Small intestine (tissue), 7 donors: ENCODE data around the gene DMC1. TPM values are rescaled to one million over a fixed set of nuclear protein-coding genes. Genes with fewer than 3 reads are reported as not detected.

Source experiments
- DNase-seq, 2 donors: peaks; one replicate each; pipeline versions ENCODE4 v3.0.0 to v3.0.0-alpha.2; 2013
- FAIRE-seq: peaks from 2 replicates; lab custom pipeline; 2012; peaks lifted over from hg19 to GRCh38; lab: Jason Lieb, UNC
- H3K27ac ChIP-seq, 3 donors: one replicate each; pipeline ENCODE4 v1.5.1; 2013; ENCODE audit warnings: low read length in 2 of 3, mild to moderate bottlenecking in 2 of 3, control low read depth in 1 of 3, inconsistent platforms in 1 of 3, low read depth in 1 of 3, moderate library complexity in 1 of 3
- H3K27me3 ChIP-seq, 3 donors: one replicate each; pipeline ENCODE4 v1.6.1; 2013; ENCODE audit warnings: low read length in 3 of 3, inconsistent platforms in 1 of 3; ENCODE audit not compliant: control insufficient read depth in 3 of 3, insufficient read depth in 3 of 3
- H3K36me3 ChIP-seq, 3 donors: one replicate each; pipeline ENCODE4 v1.6.1; 2013; ENCODE audit warnings: low read length in 3 of 3, inconsistent platforms in 1 of 3, low read depth in 1 of 3, mild to moderate bottlenecking in 1 of 3, moderate library complexity in 1 of 3; ENCODE audit not compliant: control insufficient read depth in 3 of 3, insufficient read depth in 2 of 3
- H3K4me1 ChIP-seq, 3 donors: one replicate each; pipeline ENCODE4 v1.6.1; 2013; ENCODE audit warnings: low read length in 2 of 3, inconsistent platforms in 1 of 3, low read depth in 1 of 3, mild to moderate bottlenecking in 1 of 3, moderate library complexity in 1 of 3; ENCODE audit not compliant: control insufficient read depth in 3 of 3, insufficient read depth in 2 of 3
- H3K4me3 ChIP-seq, 3 donors: one replicate each; pipeline ENCODE4 v1.5.1; 2013; ENCODE audit warnings: low read length in 3 of 3, control low read depth in 1 of 3, inconsistent platforms in 1 of 3, low read depth in 1 of 3, mild to moderate bottlenecking in 1 of 3, moderate library complexity in 1 of 3
- H3K9me3 ChIP-seq, 2 donors: one replicate each; pipeline ENCODE4 v1.6.1; 2013; ENCODE audit warnings: low read depth in 1 of 2, low read length in 1 of 2; ENCODE audit not compliant: control insufficient read depth in 2 of 2, insufficient read depth in 1 of 2
- WGBS, 3 donors: extraction: QIAGEN DNeasy Blood & Tissue Kit; methylation state at CpG; one replicate each; pipeline ENCODE4 v1.1.7; 2013; 5-methylcytosine and 5-hydroxymethylcytosine counted together
- polyA plus RNA-seq, 4 donors: library from polyadenylated mRNA; stranded (reverse) in 3 of 4; unstranded in 1 of 4; fragments of 200-250 nt in 3 of 4; fragments of 120-200 nt in 1 of 4; gene quantifications; one replicate each; pipeline versions ENCODE4 v1.2.1 to v1.2.3, GENCODE V29; 2013
- donor health status: healthy with polysubstance abuse.
- donor health status: control.
- donor health status: control.
- donor health status: Bipolar disorder and iron deficiency.
- donor health status: healthy.

Gene DMC1
- polyA plus RNA-seq, 4 donors: 0.70 to 2.1 TPM; not detected in 2

- FAIRE-seq: no peak
- Histone ChIP-seq H3K27me3 (no peaks in the 10 kb centered on the region), H3K9me3 (no peaks in the 10 kb centered on the region), H3K36me3 (peaks cover 29 to 54% (median 52%) of the 10 kb centered on the region in 3 donors), H3K27ac (no peak overlapping the region), H3K4me1 (peaks cover 0 to 8% (median 0%) of the 10 kb centered on the region in 3 donors), H3K4me3 (no peak overlapping the region)
- 94 to 96% (median 95%) methylated on average over 17 of the region's 17 CpGs for WGBS, 3 donors
- DNase-seq: no peak
Observed at GRCh38 chr22:38489142-38489541, 80.8 kb downstream of the DMC1 start.

GRCh38 chr22:38487946-38488345, 82.0 kb downstream of the DMC1 start:
- peaks cover 35 to 52% (median 48%) of the 10 kb centered on the region in 3 donors for H3K36me3 ChIP-seq
- no peak overlapping the region for H3K27ac ChIP-seq
- DNase-seq: no peak
- no peak for FAIRE-seq
- H3K9me3 ChIP-seq: no peaks in the 10 kb centered on the region
- H3K4me1 ChIP-seq: peaks cover 0 to 8% (median 0%) of the 10 kb centered on the region in 3 donors
- WGBS, 3 donors: 87 to 88% (median 87%) methylated on average over 6 of the region's 6 CpGs
- H3K27me3 ChIP-seq: no peaks in the 10 kb centered on the region
- H3K4me3 ChIP-seq: no peak overlapping the region

DNA sequence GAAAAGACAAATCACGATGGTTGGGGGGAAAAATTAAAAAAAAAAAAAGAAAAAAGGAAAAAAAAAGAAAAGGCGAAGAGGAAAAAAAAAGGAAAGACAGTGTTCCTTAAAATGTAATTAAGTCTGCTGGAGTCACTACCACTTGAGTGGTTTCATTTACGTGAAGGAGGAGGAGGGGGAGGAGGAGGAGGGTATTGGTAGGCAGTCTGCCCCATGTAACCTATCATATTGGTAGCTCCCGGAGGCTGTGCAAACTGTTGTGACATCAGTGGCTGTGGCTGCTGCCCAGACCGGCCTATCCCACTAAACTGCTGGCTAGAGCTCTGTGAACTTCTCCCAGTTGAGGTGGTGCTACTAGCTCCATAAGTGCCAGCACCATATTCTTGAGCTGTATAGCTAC, 84.2 kb downstream of the DMC1 start:
- peaks cover 0 to 3% (median 0%) of the 10 kb centered on the region in 3 donors for H3K4me1 ChIP-seq
- no peaks in the 10 kb centered on the region for H3K9me3 ChIP-seq
- no peak overlapping the region for H3K27ac ChIP-seq
- H3K4me3 ChIP-seq: no peak overlapping the region
- DNase-seq: no peak
- H3K27me3 ChIP-seq: no peaks in the 10 kb centered on the region
- 73 to 91% (median 75%) methylated on average over 4 to 5 of the region's 5 CpGs for WGBS, 3 donors
- peaks cover 42 to 56% (median 48%) of the 10 kb centered on the region in 3 donors for H3K36me3 ChIP-seq
- FAIRE-seq: no peak

DNA sequence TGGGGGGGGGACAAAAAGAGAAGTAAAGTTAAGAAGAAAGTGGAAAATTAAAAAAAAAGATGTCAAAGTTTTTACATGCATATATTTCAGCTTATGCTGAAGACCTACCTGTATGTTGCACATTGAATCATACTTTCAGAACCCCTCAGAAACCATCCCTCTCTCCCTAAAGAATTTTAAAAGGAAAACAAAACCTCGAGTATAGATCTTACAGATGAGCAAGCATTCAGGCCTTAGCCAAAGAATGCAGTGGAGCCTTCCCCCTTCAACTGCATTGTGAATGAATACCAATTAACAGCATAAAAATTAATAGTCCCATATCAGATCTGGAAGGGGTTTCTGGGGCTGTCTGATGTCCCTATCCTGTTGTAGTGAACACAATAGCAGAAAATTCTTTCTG, 85.7 kb downstream of the DMC1 start:
- peaks cover 38 to 53% (median 46%) of the 10 kb centered on the region in 3 donors for H3K36me3 ChIP-seq
- no peak for FAIRE-seq
- no peaks in the 10 kb centered on the region for H3K27me3 ChIP-seq
- WGBS, 3 donors: 71 to 90% (median 79%) methylated on average over 1 of the region's 1 CpG
- H3K27ac ChIP-seq: no peak overlapping the region
- H3K4me3 ChIP-seq: no peak overlapping the region
- H3K9me3 ChIP-seq: no peaks in the 10 kb centered on the region
- H3K4me1 ChIP-seq: no peaks in the 10 kb centered on the region
- no peak for DNase-seq

DNA sequence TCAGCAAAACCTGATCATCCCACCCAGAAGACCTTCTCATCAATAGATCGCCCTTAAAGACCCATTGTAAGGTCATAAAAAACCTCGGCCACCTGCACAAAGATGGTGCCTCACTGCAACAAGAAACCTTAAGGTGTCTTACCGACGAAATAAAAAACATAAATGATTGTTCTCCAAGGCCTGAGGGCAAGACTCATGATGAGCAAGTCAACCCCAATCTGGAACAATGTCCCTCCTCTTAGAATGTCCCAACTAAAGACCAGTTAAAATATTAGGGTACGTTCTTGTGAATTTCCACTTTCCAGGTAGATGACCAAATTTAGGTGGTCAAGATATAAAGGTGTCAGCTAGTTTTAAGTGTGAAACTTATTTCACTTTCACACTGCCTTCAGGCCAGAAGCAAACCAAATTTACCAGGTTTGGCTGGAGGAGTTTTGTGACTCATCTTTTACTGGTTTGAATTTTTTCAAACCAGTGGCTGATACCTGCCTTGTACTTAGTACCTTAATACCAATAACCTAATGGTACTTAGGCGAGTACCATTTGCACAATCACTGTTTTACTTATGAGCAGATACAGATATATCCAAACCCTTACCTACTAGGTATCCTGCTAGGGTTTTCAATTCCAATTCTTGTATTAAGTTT, 87.2 kb downstream of the DMC1 start:
- FAIRE-seq (no peak), DNase-seq (no peak)
- Histone ChIP-seq H3K27me3 (no peaks in the 10 kb centered on the region), H3K27ac (no peak overlapping the region), H3K9me3 (no peaks in the 10 kb centered on the region), H3K36me3 (peaks cover 30 to 44% (median 43%) of the 10 kb centered on the region in 3 donors), H3K4me1 (peaks cover 0 to 3% (median 0%) of the 10 kb centered on the region in 3 donors), H3K4me3 (no peak overlapping the region)
- WGBS, 3 donors: 96 to 97% (median 96%) methylated on average over 6 of the region's 6 CpGs

GRCh38 chr22:38481871-38482332, 88.1 kb downstream of the DMC1 start:
- WGBS, 3 donors: 85 to 93% (median 91%) methylated on average over 8 of the region's 8 CpGs
- no peaks in the 10 kb centered on the region for H3K9me3 ChIP-seq
- peaks cover 28 to 40% (median 34%) of the 10 kb centered on the region in 3 donors for H3K36me3 ChIP-seq
- H3K27me3 ChIP-seq: no peaks in the 10 kb centered on the region
- no peak overlapping the region for H3K27ac ChIP-seq
- DNase-seq: no peak
- FAIRE-seq: no peak
- H3K4me1 ChIP-seq: peaks cover 0 to 7% (median 0%) of the 10 kb centered on the region in 3 donors
- H3K4me3 ChIP-seq: no peak overlapping the region

DNA sequence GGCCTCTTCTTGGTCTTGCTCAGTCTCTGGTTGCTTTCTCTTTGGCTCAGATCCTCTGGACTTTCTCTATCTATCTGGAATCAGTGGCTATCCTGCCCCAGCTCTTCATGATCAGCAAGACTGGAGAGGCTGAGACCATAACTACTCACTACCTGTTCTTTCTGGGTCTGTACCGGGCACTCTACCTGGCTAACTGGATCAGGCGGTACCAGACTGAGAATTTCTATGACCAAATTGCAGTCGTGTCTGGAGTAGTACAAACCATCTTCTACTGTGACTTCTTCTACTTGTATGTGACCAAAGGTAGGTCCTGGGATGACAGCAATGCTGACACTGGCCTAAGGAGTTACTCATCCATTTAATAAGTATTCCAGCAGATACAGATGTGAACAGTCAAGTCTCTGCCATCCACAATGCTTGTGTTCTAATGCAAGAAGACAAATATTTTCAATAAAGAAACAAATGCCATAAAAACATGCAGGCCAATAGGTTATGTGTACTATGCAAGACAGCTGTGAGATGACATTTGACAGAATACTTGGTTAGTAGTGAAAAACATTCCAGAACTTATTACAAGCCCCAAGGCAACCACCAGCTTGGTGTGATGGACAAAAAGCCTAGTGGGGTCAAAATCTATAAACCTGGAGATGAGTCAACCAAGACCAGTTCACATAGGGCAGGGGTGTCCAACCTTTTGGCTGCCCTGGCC, 88.7 kb downstream of the DMC1 start:
- Histone ChIP-seq H3K4me1 (peaks cover 0 to 7% (median 0%) of the 10 kb centered on the region in 3 donors), H3K27me3 (no peaks in the 10 kb centered on the region), H3K36me3 (peaks cover 28 to 36% (median 31%) of the 10 kb centered on the region in 3 donors), H3K4me3 (no peak overlapping the region), H3K9me3 (no peaks in the 10 kb centered on the region), H3K27ac (no peak overlapping the region)
- WGBS, 3 donors: 90 to 95% (median 93%) methylated on average over 3 of the region's 3 CpGs
- no peak for DNase-seq
- no peak for FAIRE-seq

DNA sequence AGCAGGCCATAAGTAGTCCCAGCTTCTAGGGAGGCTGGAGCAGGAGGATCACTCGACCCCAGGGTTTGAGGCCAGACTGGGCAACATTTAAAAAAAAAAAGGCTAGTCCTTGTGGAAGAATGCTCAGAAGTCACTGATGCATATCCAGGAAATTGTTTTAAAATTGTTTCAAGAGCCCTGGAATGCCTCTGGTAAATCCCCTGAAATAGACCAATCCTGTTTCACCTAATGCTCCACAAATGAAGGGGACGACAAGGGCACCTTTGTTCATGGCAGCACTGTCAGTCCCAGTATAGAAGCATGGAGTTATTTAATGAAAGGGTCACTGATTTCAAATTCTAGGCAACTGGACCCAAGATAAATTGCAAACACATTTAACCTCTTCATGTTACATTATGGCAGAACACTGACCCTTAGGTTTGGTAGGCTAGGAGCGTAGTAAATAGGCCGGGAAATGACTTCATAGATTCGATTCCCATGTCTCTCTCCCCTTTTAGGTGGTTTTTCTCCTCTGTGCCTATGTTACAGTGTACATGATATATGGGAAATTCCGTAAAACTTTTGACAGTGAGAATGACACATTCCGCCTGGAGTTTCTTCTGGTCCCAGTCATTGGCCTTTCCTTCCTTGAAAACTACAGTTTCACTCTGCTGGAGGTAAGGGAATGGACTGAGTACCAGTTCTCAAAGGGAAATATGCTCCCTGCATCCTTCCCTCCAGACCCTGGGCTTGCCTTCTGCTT, 90.7 kb downstream of the DMC1 start:
- peak overlapping the region in 1 of 3 donors; percentile 22 for H3K27ac ChIP-seq
- peaks cover 17 to 30% (median 19%) of the 10 kb centered on the region in 3 donors for H3K36me3 ChIP-seq
- H3K4me1 ChIP-seq: peaks cover 0 to 7% (median 0%) of the 10 kb centered on the region in 3 donors
- H3K9me3 ChIP-seq: no peaks in the 10 kb centered on the region
- FAIRE-seq (no peak), DNase-seq (no peak)
- H3K27me3 ChIP-seq: no peaks in the 10 kb centered on the region
- H3K4me3 ChIP-seq: no peak overlapping the region
- WGBS, 3 donors: 79 to 84% (median 83%) methylated on average over 7 of the region's 7 CpGs
